Heart left ventricle (tissue), 13 donors: ENCODE results near the gene PLXNB3.

ENCODE experiments used
- POLR2A ChIP-seq, 2 donors: fragments of 450-650 bp; IDR thresholded peaks; one replicate each; pipeline ENCODE4 v1.6.1; 2017; ENCODE audit warnings: antibody characterized with exemption in 2 of 2, mild to moderate bottlenecking in 2 of 2, moderate library complexity in 2 of 2
- TF ChIP-seq, protein P1 (sequence below), 12 donors: fragments of 200-600 bp; sonication (generic) in 4 of 12; IDR thresholded peaks; one replicate each; pipeline versions ENCODE4 v1.5.0 to v1.8.0; 2018 to 2022; ENCODE audit warnings: antibody characterized with exemption in 12 of 12, mild to moderate bottlenecking in 5 of 12
- donor health status: ischemic (EF 13 %, LVEDD 7.1; RV severe dilation, severe dysfunction).
- donor health status: DM: no; HTN: yes; CAD: no.
- donor health status: DM: no; HTN: no; CAD: no.
- donor health status: ischemic (EF 25% LVEDD 6.9; RV normal size, moderate dysfunction).
- donor health status: ischemic (EF 25% LVEDD 5.7; RV mildly dilated, moderate dysfunction).
- donor health status: ischemic (EF 35%, LVEDD 5.7; RV mildly dilated, moderate dysfunction).
- donor health status: nonischemic (EF 11% LVEDD 7.7; RV severe dilation, severe dysfunction).
- donor health status: DM: yes; HTN: yes; CAD: no.
- donor health status: PGD.
- donor health status: ischemic (EF 29% LVEDD 5.4; RV normal size, mild dysfunction).
- donor health status: nonischemic (EF 23%, LVEDD 6.1; RV moderate dilation, normal function).

DNA sequence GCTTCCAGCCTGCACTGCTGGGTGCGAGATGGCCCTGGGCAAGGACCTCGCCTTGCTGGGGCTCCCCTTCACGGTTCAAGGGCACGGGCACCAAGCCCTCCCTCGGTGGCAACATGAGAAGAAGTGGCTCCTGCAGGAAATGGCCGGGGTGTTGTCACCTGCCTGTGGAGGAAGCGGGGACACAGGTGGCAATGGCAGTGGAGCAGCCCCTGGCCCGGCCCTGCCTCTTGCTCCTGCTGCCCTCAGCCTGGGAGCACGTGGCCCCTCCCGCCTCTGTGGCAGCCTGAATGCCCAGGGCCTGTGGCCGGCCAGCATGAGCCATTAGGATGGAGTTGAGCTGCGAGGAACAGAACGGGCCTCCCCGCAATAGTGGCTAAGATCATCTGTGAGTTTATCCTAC lies 22.6 kb upstream of the PLXNB3 start:
- TF ChIP-seq, protein P1, sequence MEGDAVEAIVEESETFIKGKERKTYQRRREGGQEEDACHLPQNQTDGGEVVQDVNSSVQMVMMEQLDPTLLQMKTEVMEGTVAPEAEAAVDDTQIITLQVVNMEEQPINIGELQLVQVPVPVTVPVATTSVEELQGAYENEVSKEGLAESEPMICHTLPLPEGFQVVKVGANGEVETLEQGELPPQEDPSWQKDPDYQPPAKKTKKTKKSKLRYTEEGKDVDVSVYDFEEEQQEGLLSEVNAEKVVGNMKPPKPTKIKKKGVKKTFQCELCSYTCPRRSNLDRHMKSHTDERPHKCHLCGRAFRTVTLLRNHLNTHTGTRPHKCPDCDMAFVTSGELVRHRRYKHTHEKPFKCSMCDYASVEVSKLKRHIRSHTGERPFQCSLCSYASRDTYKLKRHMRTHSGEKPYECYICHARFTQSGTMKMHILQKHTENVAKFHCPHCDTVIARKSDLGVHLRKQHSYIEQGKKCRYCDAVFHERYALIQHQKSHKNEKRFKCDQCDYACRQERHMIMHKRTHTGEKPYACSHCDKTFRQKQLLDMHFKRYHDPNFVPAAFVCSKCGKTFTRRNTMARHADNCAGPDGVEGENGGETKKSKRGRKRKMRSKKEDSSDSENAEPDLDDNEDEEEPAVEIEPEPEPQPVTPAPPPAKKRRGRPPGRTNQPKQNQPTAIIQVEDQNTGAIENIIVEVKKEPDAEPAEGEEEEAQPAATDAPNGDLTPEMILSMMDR (IDR thresholded peaks at IDR 0.05): no peak
- no peak for TF ChIP-seq POLR2A (IDR thresholded peaks at IDR 0.05)
